ENCODE data around the gene EIF2AK2.

EIF2AK2 gene

DNA sequence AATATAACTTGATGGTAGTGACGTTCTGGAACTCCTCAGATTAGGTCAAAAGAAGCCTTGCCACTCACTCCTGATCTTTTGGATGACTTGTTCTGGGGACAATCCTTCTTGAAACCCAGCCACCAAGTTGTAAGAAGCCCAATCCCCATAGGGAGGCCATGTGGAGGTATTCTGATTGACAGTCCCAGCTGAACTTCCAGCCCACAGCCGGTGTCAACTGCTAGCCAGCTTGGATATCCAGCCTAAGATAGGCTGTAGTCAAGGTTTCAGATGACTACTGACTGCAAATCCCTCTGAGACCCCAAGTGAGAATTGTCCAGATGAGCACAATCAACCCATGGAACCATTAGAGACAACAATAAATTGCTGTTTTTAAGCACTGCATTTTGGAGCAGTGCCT lies 31.4 kb downstream of the EIF2AK2 start:
- Histone ChIP-seq H3K79me1 (replicated peaks; ENCODE audit: low read length, poor library complexity, severe bottlenecking) (peaks cover 26% of the 10 kb centered on the region), H2BK12ac (ENCODE audit: low read length in 2 of 2) (no peak overlapping the region), H3K4me1 (ENCODE audit: control insufficient read depth, insufficient read depth, low read depth, low read length) (no peaks in the 10 kb centered on the region), H3K4ac (ENCODE audit: low read depth in 1 of 2, low read length in 2 of 2) (no peak overlapping the region), H2BK120ac (ENCODE audit: low read depth, low read length) (no peak overlapping the region), H3K27ac (ENCODE audit: low read length, poor library complexity, severe bottlenecking) (no peak overlapping the region), H3K27me3 (ENCODE audit: control insufficient read depth in 1 of 2, insufficient read depth in 1 of 2, low read length in 2 of 2) (no peaks in the 10 kb centered on the region), H2BK5ac (ENCODE audit: low read depth, low read length, poor library complexity, severe bottlenecking) (no peak overlapping the region), H3K9me3 (ENCODE audit: control insufficient read depth, low read length) (no peaks in the 10 kb centered on the region), H2AFZ (ENCODE audit: low read depth, low read length) (no peak overlapping the region), H4K91ac (ENCODE audit: low read length) (no peak overlapping the region), H3K9ac (ENCODE audit: low read length) (no peak overlapping the region), H2AK5ac (ENCODE audit: low read length, severe bottlenecking) (no peak overlapping the region), H3K14ac (ENCODE audit: low read length in 2 of 2) (no peak overlapping the region), H3K36me3 (ENCODE audit: control insufficient read depth in 1 of 2, insufficient read depth in 2 of 2, low read depth in 1 of 2, low read length in 2 of 2) (peaks cover 35 to 80% of the 10 kb centered on the region in 2 experiments), H2BK15ac (ENCODE audit: low read depth, poor library complexity, severe bottlenecking) (no peak overlapping the region), H3K4me2 (ENCODE audit: low read length, poor library complexity, severe bottlenecking) (no peak overlapping the region), H4K8ac (ENCODE audit: low read length) (no peak overlapping the region), H3K23ac (ENCODE audit: low read length in 2 of 2) (no peak overlapping the region), H3K4me3 (ENCODE audit: insufficient read depth in 1 of 2, low read depth in 1 of 2, low read length in 2 of 2) (no peak overlapping the region), H3K18ac (ENCODE audit: low read depth in 1 of 2, low read length in 2 of 2) (no peak overlapping the region)
- DNase-seq, result no peak
- whole genome bisulfite sequencing, result 90% methylated on average over 2 of the region's 2 CpGs

DNA sequence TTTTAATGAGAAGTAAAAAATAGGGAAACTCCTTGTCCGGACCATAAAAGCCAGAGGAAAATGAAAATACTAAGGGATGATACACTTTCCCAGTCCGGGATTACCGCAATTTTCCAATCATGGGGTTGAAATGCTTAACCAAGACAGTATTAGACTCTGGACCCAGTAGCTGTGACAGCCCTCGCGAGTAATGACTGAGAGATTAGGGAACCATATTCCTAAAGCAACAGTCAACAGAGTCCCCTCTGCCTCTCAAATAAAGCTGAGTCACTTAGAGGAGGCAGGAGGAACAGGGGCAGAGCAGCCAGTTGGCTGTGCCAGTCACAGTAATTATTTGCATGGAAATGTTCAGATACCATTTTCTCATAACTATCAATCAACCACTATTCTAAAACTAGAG lies 37.6 kb downstream of the EIF2AK2 start:
- no peak overlapping the region for H2BK15ac ChIP-seq (ENCODE audit: low read depth, poor library complexity, severe bottlenecking)
- H3K9ac ChIP-seq (ENCODE audit: low read length), result no peak overlapping the region
- H3K4me2 ChIP-seq (ENCODE audit: low read length, poor library complexity, severe bottlenecking), result no peak overlapping the region
- H3K4ac ChIP-seq (ENCODE audit: low read depth in 1 of 2, low read length in 2 of 2), result no peak overlapping the region
- no peak overlapping the region for H3K14ac ChIP-seq (ENCODE audit: low read length in 2 of 2)
- H3K79me1 ChIP-seq (replicated peaks; ENCODE audit: low read length, poor library complexity, severe bottlenecking), result peaks cover 28% of the 10 kb centered on the region
- no peak overlapping the region for H3K23ac ChIP-seq (ENCODE audit: low read length in 2 of 2)
- H2BK120ac ChIP-seq (ENCODE audit: low read depth, low read length), result no peak overlapping the region
- H3K27me3 ChIP-seq (ENCODE audit: control insufficient read depth in 1 of 2, insufficient read depth in 1 of 2, low read length in 2 of 2), result no peaks in the 10 kb centered on the region
- H2AFZ ChIP-seq (ENCODE audit: low read depth, low read length), result no peak overlapping the region
- H3K18ac ChIP-seq (ENCODE audit: low read depth in 1 of 2, low read length in 2 of 2), result no peak overlapping the region
- no peak overlapping the region for H2AK5ac ChIP-seq (ENCODE audit: low read length, severe bottlenecking)
- no peak overlapping the region for H3K4me3 ChIP-seq (ENCODE audit: insufficient read depth in 1 of 2, low read depth in 1 of 2, low read length in 2 of 2)
- no peaks in the 10 kb centered on the region for H3K9me3 ChIP-seq (ENCODE audit: control insufficient read depth, low read length)
- no peaks in the 10 kb centered on the region for H3K4me1 ChIP-seq (ENCODE audit: control insufficient read depth, insufficient read depth, low read depth, low read length)
- no peak overlapping the region for H2BK12ac ChIP-seq (ENCODE audit: low read length in 2 of 2)
- WGBS, result 98% methylated on average over 5 of the region's 5 CpGs
- no peak overlapping the region for H2BK5ac ChIP-seq (ENCODE audit: low read depth, low read length, poor library complexity, severe bottlenecking)
- DNase-seq, result no peak
- H4K91ac ChIP-seq (ENCODE audit: low read length), result no peak overlapping the region
- H3K27ac ChIP-seq (ENCODE audit: low read length, poor library complexity, severe bottlenecking), result no peak overlapping the region
- peaks cover 32 to 65% of the 10 kb centered on the region in 2 experiments for H3K36me3 ChIP-seq (ENCODE audit: control insufficient read depth in 1 of 2, insufficient read depth in 2 of 2, low read depth in 1 of 2, low read length in 2 of 2)
- H4K8ac ChIP-seq (ENCODE audit: low read length), result no peak overlapping the region

DNA sequence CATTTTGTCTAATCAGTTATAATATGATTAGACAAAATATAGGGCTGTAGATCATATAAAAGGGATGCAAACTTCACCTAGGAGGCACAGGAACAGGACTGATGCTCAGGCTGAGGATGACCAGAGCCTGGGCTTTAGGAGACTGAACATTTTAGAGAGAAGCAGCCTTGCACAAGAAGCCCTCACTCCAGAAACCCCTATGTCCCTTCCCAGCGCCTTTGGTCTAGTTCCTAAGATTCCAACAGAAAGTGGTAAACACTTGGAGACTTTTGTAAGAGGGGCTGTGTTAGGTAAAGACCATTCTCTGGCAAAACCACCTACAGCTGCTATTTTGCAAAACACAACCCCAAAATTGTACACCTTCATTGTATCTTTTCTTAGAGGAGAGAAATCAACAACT lies 39.2 kb downstream of the EIF2AK2 start:
- Histone ChIP-seq H3K27me3 (ENCODE audit: control insufficient read depth in 1 of 2, insufficient read depth in 1 of 2, low read length in 2 of 2) (no peaks in the 10 kb centered on the region), H2AFZ (ENCODE audit: low read depth, low read length) (no peak overlapping the region), H3K27ac (ENCODE audit: low read length, poor library complexity, severe bottlenecking) (no peak overlapping the region), H2AK5ac (ENCODE audit: low read length, severe bottlenecking) (no peak overlapping the region), H4K8ac (ENCODE audit: low read length) (no peak overlapping the region), H2BK12ac (ENCODE audit: low read length in 2 of 2) (no peak overlapping the region), H3K4me3 (ENCODE audit: insufficient read depth in 1 of 2, low read depth in 1 of 2, low read length in 2 of 2) (no peak overlapping the region), H3K18ac (ENCODE audit: low read depth in 1 of 2, low read length in 2 of 2) (no peak overlapping the region), H2BK5ac (ENCODE audit: low read depth, low read length, poor library complexity, severe bottlenecking) (no peak overlapping the region), H3K23ac (ENCODE audit: low read length in 2 of 2) (no peak overlapping the region), H3K79me1 (replicated peaks; ENCODE audit: low read length, poor library complexity, severe bottlenecking) (peaks cover 28% of the 10 kb centered on the region), H3K9ac (ENCODE audit: low read length) (no peak overlapping the region), H4K91ac (ENCODE audit: low read length) (no peak overlapping the region), H3K9me3 (ENCODE audit: control insufficient read depth, low read length) (no peaks in the 10 kb centered on the region), H2BK15ac (ENCODE audit: low read depth, poor library complexity, severe bottlenecking) (no peak overlapping the region), H2BK120ac (ENCODE audit: low read depth, low read length) (no peak overlapping the region), H3K4me1 (ENCODE audit: control insufficient read depth, insufficient read depth, low read depth, low read length) (no peaks in the 10 kb centered on the region), H3K36me3 (ENCODE audit: control insufficient read depth in 1 of 2, insufficient read depth in 2 of 2, low read depth in 1 of 2, low read length in 2 of 2) (peaks cover 27 to 72% of the 10 kb centered on the region in 2 experiments), H3K4me2 (ENCODE audit: low read length, poor library complexity, severe bottlenecking) (no peak overlapping the region), H3K4ac (ENCODE audit: low read depth in 1 of 2, low read length in 2 of 2) (no peak overlapping the region), H3K14ac (ENCODE audit: low read length in 2 of 2) (no peak overlapping the region)
- no CpG with 5 or more reads among the region's 1 CpG for WGBS
- no peak for DNase-seq

DNA sequence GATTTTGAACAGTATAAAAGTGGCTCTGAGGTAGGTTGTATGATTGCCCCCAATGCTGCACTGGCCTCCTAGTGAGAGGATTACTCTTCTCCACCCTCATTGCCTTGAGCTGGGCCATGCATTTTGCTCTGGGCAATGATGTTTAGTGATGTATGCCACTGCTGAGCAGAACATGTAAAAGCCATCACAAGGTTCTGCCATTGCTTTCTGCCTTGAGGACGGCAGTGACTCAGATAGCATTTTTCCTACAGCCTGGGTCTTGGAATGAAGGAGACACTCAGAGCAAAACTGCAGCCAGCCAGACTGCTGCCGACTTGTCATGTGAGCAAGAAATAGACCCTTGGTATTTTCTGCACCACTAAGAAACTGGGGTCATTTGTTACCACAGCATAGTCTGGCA lies 44.8 kb downstream of the EIF2AK2 start:
- Histone ChIP-seq H3K14ac (ENCODE audit: low read length in 2 of 2) (no peak overlapping the region), H2BK120ac (ENCODE audit: low read depth, low read length) (no peak overlapping the region), H2BK12ac (ENCODE audit: low read length in 2 of 2) (no peak overlapping the region), H3K36me3 (ENCODE audit: control insufficient read depth in 1 of 2, insufficient read depth in 2 of 2, low read depth in 1 of 2, low read length in 2 of 2) (peaks cover 15 to 80% of the 10 kb centered on the region in 2 experiments), H3K27me3 (ENCODE audit: control insufficient read depth in 1 of 2, insufficient read depth in 1 of 2, low read length in 2 of 2) (no peaks in the 10 kb centered on the region), H2BK5ac (ENCODE audit: low read depth, low read length, poor library complexity, severe bottlenecking) (no peak overlapping the region), H2AFZ (ENCODE audit: low read depth, low read length) (no peak overlapping the region), H3K9ac (ENCODE audit: low read length) (no peak overlapping the region), H3K27ac (ENCODE audit: low read length, poor library complexity, severe bottlenecking) (no peak overlapping the region), H3K23ac (ENCODE audit: low read length in 2 of 2) (no peak overlapping the region), H3K18ac (ENCODE audit: low read depth in 1 of 2, low read length in 2 of 2) (no peak overlapping the region), H3K79me1 (replicated peaks; ENCODE audit: low read length, poor library complexity, severe bottlenecking) (peaks cover 12% of the 10 kb centered on the region), H2AK5ac (ENCODE audit: low read length, severe bottlenecking) (no peak overlapping the region), H3K9me3 (ENCODE audit: control insufficient read depth, low read length) (no peaks in the 10 kb centered on the region), H4K91ac (ENCODE audit: low read length) (no peak overlapping the region), H2BK15ac (ENCODE audit: low read depth, poor library complexity, severe bottlenecking) (no peak overlapping the region), H4K8ac (ENCODE audit: low read length) (no peak overlapping the region), H3K4ac (ENCODE audit: low read depth in 1 of 2, low read length in 2 of 2) (no peak overlapping the region), H3K4me2 (ENCODE audit: low read length, poor library complexity, severe bottlenecking) (no peak overlapping the region), H3K4me3 (ENCODE audit: insufficient read depth in 1 of 2, low read depth in 1 of 2, low read length in 2 of 2) (no peak overlapping the region), H3K4me1 (ENCODE audit: control insufficient read depth, insufficient read depth, low read depth, low read length) (no peaks in the 10 kb centered on the region)
- 71% methylated on average over 2 of the region's 2 CpGs for WGBS
- no peak for DNase-seq

Measured in mesenchymal stem cell (in vitro differentiated cells and primary cell).